GM12874 (cell line): Measurements from ENCODE around the gene ZNF521.

ENCODE experiments used
- TF ChIP-seq, protein P1 (sequence below): IDR thresholded peaks from 2 replicates; pipeline ENCODE4 v1.5.1; 2011; ENCODE audit warnings: low read depth, mild to moderate bottlenecking, control low read depth, low read length, moderate library complexity; ENCODE audit not compliant: insufficient read depth

Gene ZNF521

DNA sequence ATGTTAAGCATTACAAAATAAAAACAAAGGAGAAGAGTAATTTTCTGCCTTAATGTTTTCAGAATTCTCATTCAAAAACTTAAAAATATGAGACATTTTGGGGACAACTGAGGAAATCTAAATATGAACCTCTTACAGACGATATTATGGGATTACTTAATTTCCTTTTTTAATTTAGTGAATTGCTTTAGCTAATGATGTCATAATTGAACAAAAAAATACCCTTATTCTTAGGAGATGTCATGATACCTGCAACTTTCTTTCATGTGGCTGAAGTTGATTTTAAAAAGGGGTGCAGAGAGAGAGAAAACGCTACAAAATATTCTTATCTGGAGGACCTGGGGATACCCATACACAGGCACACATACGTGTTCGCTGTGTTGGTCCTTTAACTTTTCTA lies 129.3 kb downstream of the ZNF521 start:
- TF ChIP-seq, protein P1, sequence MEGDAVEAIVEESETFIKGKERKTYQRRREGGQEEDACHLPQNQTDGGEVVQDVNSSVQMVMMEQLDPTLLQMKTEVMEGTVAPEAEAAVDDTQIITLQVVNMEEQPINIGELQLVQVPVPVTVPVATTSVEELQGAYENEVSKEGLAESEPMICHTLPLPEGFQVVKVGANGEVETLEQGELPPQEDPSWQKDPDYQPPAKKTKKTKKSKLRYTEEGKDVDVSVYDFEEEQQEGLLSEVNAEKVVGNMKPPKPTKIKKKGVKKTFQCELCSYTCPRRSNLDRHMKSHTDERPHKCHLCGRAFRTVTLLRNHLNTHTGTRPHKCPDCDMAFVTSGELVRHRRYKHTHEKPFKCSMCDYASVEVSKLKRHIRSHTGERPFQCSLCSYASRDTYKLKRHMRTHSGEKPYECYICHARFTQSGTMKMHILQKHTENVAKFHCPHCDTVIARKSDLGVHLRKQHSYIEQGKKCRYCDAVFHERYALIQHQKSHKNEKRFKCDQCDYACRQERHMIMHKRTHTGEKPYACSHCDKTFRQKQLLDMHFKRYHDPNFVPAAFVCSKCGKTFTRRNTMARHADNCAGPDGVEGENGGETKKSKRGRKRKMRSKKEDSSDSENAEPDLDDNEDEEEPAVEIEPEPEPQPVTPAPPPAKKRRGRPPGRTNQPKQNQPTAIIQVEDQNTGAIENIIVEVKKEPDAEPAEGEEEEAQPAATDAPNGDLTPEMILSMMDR: no peak

DNA sequence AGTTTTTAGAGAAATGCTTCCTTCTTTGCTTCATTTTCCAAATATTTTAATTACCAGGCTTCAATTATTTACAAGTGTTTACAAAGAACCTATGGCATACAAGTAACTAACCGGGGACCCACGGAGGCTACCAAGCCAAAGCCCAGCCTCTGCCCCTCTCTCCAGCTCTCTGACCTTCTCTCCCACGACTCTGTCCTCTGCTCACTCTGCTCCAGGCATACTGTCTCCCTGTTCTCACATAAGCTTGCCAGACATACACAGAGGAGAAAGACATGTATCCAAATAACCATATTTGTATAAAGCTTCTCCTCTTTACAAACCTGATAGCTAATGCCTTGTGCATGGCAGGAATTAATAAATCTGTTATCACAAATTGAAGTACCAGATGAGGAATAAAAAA lies 141.3 kb downstream of the ZNF521 start:
- TF ChIP-seq, protein P1: no peak

DNA sequence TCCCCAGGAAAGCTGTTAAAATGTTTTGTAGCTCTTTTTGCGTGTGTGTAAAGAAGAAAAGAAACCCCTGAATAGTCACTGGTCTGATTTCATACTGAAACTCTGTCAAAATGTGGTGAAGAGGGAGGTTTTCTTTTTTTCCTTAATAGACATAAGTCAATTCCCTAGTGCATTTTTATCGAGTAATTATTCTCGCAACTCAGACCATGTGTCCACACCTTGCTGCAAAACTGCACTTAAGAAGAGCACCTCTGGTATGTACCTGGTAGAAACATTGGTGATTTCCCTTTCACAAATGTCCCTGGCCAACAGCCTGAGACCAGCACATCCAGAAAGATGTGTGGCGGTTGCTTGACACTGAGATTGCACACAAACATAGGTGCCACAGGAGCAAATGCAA lies 159.9 kb downstream of the ZNF521 start:
- TF ChIP-seq, protein P1: no peak

- TF ChIP-seq, protein P1: no peak
These were observed 161.5 kb downstream of the ZNF521 start for GRCh38 chr18:25190472-25190871.

GRCh38 chr18:25189391-25190185 lies 162.4 kb downstream of the ZNF521 start:
- TF ChIP-seq, protein P1: no peak

DNA sequence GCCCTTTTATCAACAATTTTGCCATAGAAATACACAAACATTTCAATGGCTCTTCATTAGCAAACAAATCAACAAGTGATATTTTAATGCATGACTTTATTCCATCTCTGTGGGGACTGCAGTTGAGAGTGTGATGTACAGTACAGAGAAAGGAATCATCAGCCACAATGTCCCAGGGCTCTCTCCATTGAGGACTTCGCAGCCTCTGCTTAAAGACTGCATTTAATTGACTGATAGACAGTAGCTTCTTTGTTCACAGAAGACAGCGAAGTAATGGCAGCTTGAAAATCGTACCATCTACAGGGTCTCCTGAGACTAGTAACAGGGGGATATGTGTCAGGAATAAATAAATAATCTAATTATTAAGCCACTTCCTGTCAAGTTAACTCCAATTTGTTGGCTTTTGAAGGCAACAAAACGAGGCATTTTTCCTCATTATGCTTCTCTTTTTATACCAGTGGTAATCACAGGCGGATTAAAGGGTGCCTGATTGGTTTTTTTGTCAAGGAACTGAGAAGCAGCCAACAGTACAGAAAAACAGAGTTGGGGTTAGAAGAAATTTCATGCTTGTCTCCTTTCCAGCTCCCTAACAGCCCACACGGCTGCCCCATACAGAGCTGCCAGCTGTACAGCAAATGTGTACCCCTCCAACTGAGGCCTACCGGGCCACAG lies 164.3 kb downstream of the ZNF521 start:
- TF ChIP-seq, protein P1: no peak

- TF ChIP-seq, protein P1: no peak
These were observed 165.1 kb downstream of the ZNF521 start for GRCh38 chr18:25186871-25187270.
